NCI-H460 (cell line): ENCODE measurements around the gene SLC9A5. TPM values are rescaled to one million over a fixed set of nuclear protein-coding genes. Genes with fewer than 3 reads are reported as not detected.
A peak's percentile ranks its signal among the peaks of the same experiment; 100 is the strongest.

Experiments
- DNase-seq: peaks from one replicate; pipeline ENCODE4 v3.0.0-alpha.2; 2016; ENCODE audit warnings: low read depth; ENCODE audit errors: extremely low read depth
- small RNA-seq, 2 experiments: library from RNA; depleted of rRNA; stranded (forward); fragments of <200 nt; gene quantifications; one replicate each; pipeline ENCODE3, GENCODE V24; 2014
- total RNA-seq: library from RNA; depleted of rRNA; stranded (reverse); fragments of >200 nt; shearing (Covaris generic); gene quantifications from 2 replicates; pipeline ENCODE4 v1.2.3, GENCODE V29; 2014; rRNA removed

The SLC9A5 gene
- total RNA-seq, 1 experiment from 2014 or later = 0.94 TPM

DNA sequence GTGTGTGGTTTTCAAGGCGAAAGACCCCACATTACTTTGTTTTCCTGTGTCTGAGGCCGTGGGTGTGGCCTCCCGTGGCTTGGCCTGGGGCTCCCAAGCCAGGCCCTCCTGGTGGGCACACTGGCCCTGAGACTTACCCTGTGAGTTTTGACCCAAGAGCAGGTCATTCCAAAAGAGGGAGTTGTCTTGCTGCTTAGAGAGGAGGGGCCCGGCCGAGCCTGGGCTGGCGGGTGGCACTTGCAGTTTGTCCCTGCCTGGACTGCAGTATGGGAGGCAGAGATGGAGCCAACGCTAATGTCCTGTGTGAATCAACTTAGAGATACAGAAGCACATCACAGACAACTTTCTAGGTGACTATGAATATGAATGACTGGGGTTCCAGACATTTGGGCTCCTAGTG, 53.3 kb downstream of the SLC9A5 start:
- DNase-seq = no peak

- no peak for DNase-seq
Measured at GRCh38 chr16:67302970-67303369, 54.2 kb downstream of the SLC9A5 start.

- DNase-seq = no peak
Measured at GRCh38 chr16:67304020-67304419, 55.2 kb downstream of the SLC9A5 start.

GRCh38 chr16:67305216-67306071, 56.7 kb downstream of the SLC9A5 start:
- DNase-seq = no peak

GRCh38 chr16:67310561-67310960, 61.8 kb downstream of the SLC9A5 start:
- no peak for DNase-seq

DNA sequence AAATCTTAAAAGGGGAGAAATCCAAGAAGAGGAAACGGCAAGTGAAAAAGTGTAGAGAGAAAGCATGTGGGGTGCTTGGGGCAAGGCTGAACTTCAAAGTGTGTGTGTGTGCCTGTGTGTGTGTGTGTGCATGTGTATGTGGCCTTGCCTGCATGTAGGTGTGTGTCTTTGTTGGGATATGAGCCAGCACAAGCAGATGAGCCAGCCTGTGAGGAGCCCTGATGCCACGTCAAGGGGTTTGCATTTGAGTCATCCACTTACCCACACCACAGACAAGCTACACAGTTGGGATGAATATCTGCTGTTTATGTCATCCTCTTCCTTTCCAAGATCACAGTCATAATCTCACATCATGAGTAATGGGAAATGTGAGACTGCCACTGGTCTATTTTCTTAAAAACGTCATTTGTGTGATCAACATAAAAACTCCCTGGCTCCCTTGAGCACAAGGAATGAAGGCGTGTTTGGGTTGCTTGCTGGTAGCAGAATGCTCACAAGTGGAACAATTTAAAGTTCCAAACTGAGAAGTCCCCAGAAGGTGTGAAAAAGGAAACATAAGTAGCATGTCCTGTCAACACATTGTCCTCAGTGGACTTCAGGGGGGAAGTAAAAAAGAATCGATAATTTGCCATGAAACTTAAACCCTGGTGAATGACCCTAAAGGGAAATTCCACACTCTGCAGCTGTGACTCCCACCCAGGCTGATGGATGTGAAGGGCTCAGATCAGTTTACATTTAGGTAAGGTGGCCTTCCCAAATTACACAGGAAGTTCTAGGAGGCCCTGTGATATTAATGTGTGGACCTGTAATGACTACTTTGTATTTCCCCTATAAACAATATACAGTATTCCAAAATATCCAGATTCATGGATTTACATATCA, 63.1 kb downstream of the SLC9A5 start:
- DNase-seq = peak; percentile 92

DNA sequence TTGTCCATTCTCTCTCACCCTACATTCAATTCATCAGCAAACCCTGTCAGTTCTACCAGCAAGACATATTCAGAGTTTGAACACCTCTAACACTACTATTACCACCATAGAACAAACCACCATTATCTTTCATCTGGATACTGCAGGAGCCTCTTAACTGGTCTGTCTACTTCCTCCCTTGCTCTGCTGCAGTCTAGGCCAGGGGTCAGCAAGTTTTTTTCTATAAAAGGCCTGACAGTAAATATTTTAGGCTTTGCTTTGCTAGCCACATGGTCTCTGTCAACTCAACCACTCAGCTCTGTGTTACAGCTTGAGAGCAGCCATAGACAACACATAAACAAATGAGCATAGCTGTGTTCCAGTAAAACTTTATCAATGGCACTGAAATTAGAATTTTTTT, 63.9 kb downstream of the SLC9A5 start:
- DNase-seq = no peak

DNA sequence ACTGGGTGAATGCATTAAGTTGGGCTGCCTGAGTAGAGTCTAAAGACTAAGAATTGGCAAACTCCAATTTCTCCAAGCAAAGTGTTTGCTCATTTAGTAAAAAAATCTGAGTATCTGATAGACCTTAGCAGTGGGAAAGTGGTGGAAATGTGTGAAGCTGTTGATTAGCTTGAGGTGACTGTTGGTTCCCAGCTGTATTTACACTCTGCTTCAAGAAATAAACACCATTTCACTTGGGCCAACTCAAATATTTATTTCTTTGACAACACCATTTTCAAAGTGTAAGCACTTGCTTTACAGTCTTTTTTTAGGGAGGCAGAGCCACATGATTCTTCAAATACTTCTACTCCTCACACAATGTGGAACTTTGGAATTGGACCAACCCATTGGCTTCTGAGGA, 69.1 kb downstream of the SLC9A5 start:
- DNase-seq = no peak

Small RNA genes lying within 50 kb of the gene (small RNA-seq; reads per million reads assigned to genes)
- gene MIR328 = 0.06 to 1.1 reads per million in 2 experiments

Other genes starting within 250 kb of the SLC9A5 start
- gene CBFB, start 219.8 kb upstream of the SLC9A5 start, total RNA-seq = 99.5 and 111 TPM in 2 replicates
- gene PHAF1, start 139.0 kb upstream of the SLC9A5 start, total RNA-seq = 35.0 and 36.8 TPM in 2 replicates
- 14.2 and 15.6 TPM in 2 replicates for gene B3GNT9, start 98.0 kb upstream of the SLC9A5 start, total RNA-seq
- gene TRADD, start 89.1 kb upstream of the SLC9A5 start, total RNA-seq = 19.5 and 20.0 TPM in 2 replicates
- 19.0 and 21.5 TPM in 2 replicates for gene FBXL8, start 89.0 kb upstream of the SLC9A5 start, total RNA-seq
- 52.4 and 58.0 TPM in 2 replicates for gene HSF4, start 84.2 kb upstream of the SLC9A5 start, total RNA-seq
- 66.3 and 68.2 TPM in 2 replicates for gene NOL3, start 78.4 kb upstream of the SLC9A5 start, total RNA-seq
- gene MATCAP1, start 65.0 kb upstream of the SLC9A5 start, total RNA-seq = 9.6 and 10.8 TPM in 2 replicates
- not detected in 2 replicates for gene EXOC3L1, start 58.8 kb upstream of the SLC9A5 start, total RNA-seq
- 122 TPM in 2 replicates for gene E2F4, start 56.8 kb upstream of the SLC9A5 start, total RNA-seq
- gene ELMO3, start 49.8 kb upstream of the SLC9A5 start, total RNA-seq = 1.1 and 1.5 TPM in 2 replicates
- gene TMEM208, start 21.8 kb upstream of the SLC9A5 start, total RNA-seq = 37.7 and 46.9 TPM in 2 replicates
- 22.6 and 30.4 TPM in 2 replicates for gene FHOD1, start 1.5 kb upstream of the SLC9A5 start, total RNA-seq
- gene PLEKHG4, start 30.6 kb downstream of the SLC9A5 start, total RNA-seq = 7.1 and 9.1 TPM in 2 replicates
- gene KCTD19, start 77.8 kb downstream of the SLC9A5 start, total RNA-seq = not detected in 2 replicates
- gene LRRC36, start 77.8 kb downstream of the SLC9A5 start, total RNA-seq = not detected in 2 replicates
- gene TPPP3, start 144.5 kb downstream of the SLC9A5 start, total RNA-seq = 0.84 TPM in 1 of 2 replicates, not detected in the other
- gene ZDHHC1, start 167.5 kb downstream of the SLC9A5 start, total RNA-seq = 9.9 and 12.6 TPM in 2 replicates
- gene HSD11B2, start 182.1 kb downstream of the SLC9A5 start, total RNA-seq = 0.17 and 1.2 TPM in 2 replicates
- gene ATP6V0D1, start 232.2 kb downstream of the SLC9A5 start, total RNA-seq = 66.7 and 69.8 TPM in 2 replicates
- not detected in 2 replicates for gene AGRP, start 234.6 kb downstream of the SLC9A5 start, total RNA-seq